Ishikawa (cell line): ENCODE results near the gene DGKK.

ENCODE experiments used
- CEBPB ChIP-seq: IDR thresholded peaks from 2 replicates; pipeline ENCODE4 v1.6.1; 2012
- CREB1 ChIP-seq: IDR thresholded peaks from 2 replicates; pipeline ENCODE4 v1.6.1; 2012; ENCODE audit warnings: low read depth
- EGR1 ChIP-seq: IDR thresholded peaks from 2 replicates; pipeline ENCODE4 v1.6.1; 2012
- EP300 ChIP-seq: IDR thresholded peaks from 2 replicates; pipeline ENCODE4 v1.6.1; 2012; ENCODE audit warnings: borderline replicate concordance
- FOXM1 ChIP-seq: IDR thresholded peaks from 2 replicates; pipeline ENCODE4 v1.6.1; 2012; ENCODE audit warnings: low read depth, borderline replicate concordance
- MAX ChIP-seq: IDR thresholded peaks from 2 replicates; pipeline ENCODE4 v1.6.1; 2012
- NFIC ChIP-seq: IDR thresholded peaks from 2 replicates; pipeline ENCODE4 v1.6.1; 2012
- RAD21 ChIP-seq: IDR thresholded peaks from 2 replicates; pipeline ENCODE4 v1.6.1; 2012; ENCODE audit warnings: low read depth
- REST ChIP-seq: IDR thresholded peaks from 2 replicates; pipeline ENCODE4 v1.6.1; 2012; ENCODE audit warnings: low read depth, mild to moderate bottlenecking
- TAF1 ChIP-seq: IDR thresholded peaks from 2 replicates; pipeline ENCODE4 v1.6.1; 2012; ENCODE audit warnings: low read depth, mild to moderate bottlenecking
- TCF12 ChIP-seq: IDR thresholded peaks from 2 replicates; pipeline ENCODE4 v1.6.1; 2012; ENCODE audit warnings: low read depth
- TEAD4 ChIP-seq: IDR thresholded peaks from 2 replicates; pipeline ENCODE4 v1.6.1; 2012
- USF1 ChIP-seq: IDR thresholded peaks from 2 replicates; pipeline ENCODE4 v1.6.1; 2012
- YY1 ChIP-seq: IDR thresholded peaks from 2 replicates; pipeline ENCODE4 v1.6.1; 2012; ENCODE audit warnings: low read depth
- ZBTB7A ChIP-seq: IDR thresholded peaks from 2 replicates; pipeline ENCODE4 v1.6.1; 2012; ENCODE audit warnings: low read depth

DGKK gene

GRCh38 chrX:50386520-50386919 is 84.1 kb downstream of the DGKK start:
- no peak for TF ChIP-seq CEBPB
- TF ChIP-seq MAX: no peak
- TF ChIP-seq NFIC: no peak
- no peak for TF ChIP-seq USF1
- no peak for TF ChIP-seq RAD21
- TF ChIP-seq YY1: no peak
- no peak for TF ChIP-seq REST
- TF ChIP-seq FOXM1: no peak
- no peak for TF ChIP-seq ZBTB7A
- TF ChIP-seq EP300: no peak
- no peak for TF ChIP-seq CREB1
- TF ChIP-seq TEAD4: no peak

- no peak for TF ChIP-seq NFIC
- no peak for TF ChIP-seq YY1
- no peak for TF ChIP-seq TAF1
- TF ChIP-seq EGR1: no peak
- TF ChIP-seq TCF12: no peak
- TF ChIP-seq REST: no peak
- TF ChIP-seq RAD21: no peak
Measured at GRCh38 chrX:50381729-50382415, 88.8 kb downstream of the DGKK start.

GRCh38 chrX:50375481-50376267 is 95.0 kb downstream of the DGKK start:
- no peak for TF ChIP-seq TCF12
- no peak for TF ChIP-seq EP300
- no peak for TF ChIP-seq YY1
- no peak for TF ChIP-seq TAF1
- no peak for TF ChIP-seq RAD21
- no peak for TF ChIP-seq USF1
- TF ChIP-seq NFIC: no peak
- TF ChIP-seq FOXM1: no peak
- TF ChIP-seq ZBTB7A: no peak
- TF ChIP-seq MAX: no peak
- TF ChIP-seq CREB1: no peak
- TF ChIP-seq CEBPB: no peak
- no peak for TF ChIP-seq TEAD4
- no peak for TF ChIP-seq REST
- no peak for TF ChIP-seq EGR1

GRCh38 chrX:50372966-50373365 is 97.7 kb downstream of the DGKK start:
- TF ChIP-seq EGR1: no peak
- no peak for TF ChIP-seq CEBPB
- TF ChIP-seq REST: no peak
- TF ChIP-seq MAX: no peak
- no peak for TF ChIP-seq NFIC
- no peak for TF ChIP-seq CREB1
- no peak for TF ChIP-seq TEAD4
- no peak for TF ChIP-seq ZBTB7A
- no peak for TF ChIP-seq TCF12
- TF ChIP-seq RAD21: no peak
- no peak for TF ChIP-seq USF1
- TF ChIP-seq FOXM1: no peak
- TF ChIP-seq TAF1: no peak
- no peak for TF ChIP-seq YY1
- no peak for TF ChIP-seq EP300
